ENCODE results near the gene INPP4B. TPM values are rescaled to one million over a fixed set of nuclear protein-coding genes. Genes with fewer than 3 reads are reported as not detected.

Gene INPP4B
- total RNA-seq, 1 donor from 2014 or later: 10.9 TPM

GRCh38 chr4:142021181-142021580 is 824.9 kb downstream of the INPP4B start:
- no peaks in the 10 kb centered on the region for H3K27me3 ChIP-seq (ENCODE audit: control insufficient read depth, insufficient read depth, low read length)
- H3K4me3 ChIP-seq (ENCODE audit: low read depth, low read length): no peak overlapping the region
- TF ChIP-seq, protein P1, sequence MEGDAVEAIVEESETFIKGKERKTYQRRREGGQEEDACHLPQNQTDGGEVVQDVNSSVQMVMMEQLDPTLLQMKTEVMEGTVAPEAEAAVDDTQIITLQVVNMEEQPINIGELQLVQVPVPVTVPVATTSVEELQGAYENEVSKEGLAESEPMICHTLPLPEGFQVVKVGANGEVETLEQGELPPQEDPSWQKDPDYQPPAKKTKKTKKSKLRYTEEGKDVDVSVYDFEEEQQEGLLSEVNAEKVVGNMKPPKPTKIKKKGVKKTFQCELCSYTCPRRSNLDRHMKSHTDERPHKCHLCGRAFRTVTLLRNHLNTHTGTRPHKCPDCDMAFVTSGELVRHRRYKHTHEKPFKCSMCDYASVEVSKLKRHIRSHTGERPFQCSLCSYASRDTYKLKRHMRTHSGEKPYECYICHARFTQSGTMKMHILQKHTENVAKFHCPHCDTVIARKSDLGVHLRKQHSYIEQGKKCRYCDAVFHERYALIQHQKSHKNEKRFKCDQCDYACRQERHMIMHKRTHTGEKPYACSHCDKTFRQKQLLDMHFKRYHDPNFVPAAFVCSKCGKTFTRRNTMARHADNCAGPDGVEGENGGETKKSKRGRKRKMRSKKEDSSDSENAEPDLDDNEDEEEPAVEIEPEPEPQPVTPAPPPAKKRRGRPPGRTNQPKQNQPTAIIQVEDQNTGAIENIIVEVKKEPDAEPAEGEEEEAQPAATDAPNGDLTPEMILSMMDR (IDR thresholded peaks at IDR 0.05; ENCODE audit: insufficient read depth, low read length, poor library complexity, severe bottlenecking): no peak
- no peak for DNase-seq (ENCODE audit: low read depth)
- no peaks in the 10 kb centered on the region for H3K36me3 ChIP-seq (ENCODE audit: control insufficient read depth, insufficient read depth, low read length)

DNA sequence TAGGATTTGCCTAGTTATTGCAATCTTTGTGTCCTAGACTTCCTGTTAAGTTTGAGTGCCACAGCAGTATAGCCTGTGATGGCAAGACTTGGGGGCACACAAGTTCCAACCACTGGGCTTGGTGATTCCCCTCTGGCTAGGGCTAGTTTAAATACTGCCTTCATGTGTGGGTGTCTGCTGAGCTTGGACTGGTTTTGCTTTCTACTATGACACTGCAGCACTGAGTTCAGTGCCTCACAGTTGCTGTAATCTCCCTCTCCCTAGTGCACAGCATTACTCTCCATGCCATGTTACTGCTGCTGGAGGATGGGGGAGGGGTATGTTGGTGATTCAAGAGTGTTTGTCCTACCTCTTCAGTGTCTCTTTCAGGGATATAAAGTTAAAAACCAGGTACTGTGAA is 830.1 kb downstream of the INPP4B start:
- DNase-seq (ENCODE audit: low read depth): no peak
- Histone ChIP-seq H3K27me3 (ENCODE audit: control insufficient read depth, insufficient read depth, low read length) (no peaks in the 10 kb centered on the region), H3K36me3 (ENCODE audit: control insufficient read depth, insufficient read depth, low read length) (no peaks in the 10 kb centered on the region), H3K4me3 (ENCODE audit: low read depth, low read length) (no peak overlapping the region)
- TF ChIP-seq, protein P1 (IDR thresholded peaks at IDR 0.05; ENCODE audit: insufficient read depth, low read length, poor library complexity, severe bottlenecking): no peak

- H3K36me3 ChIP-seq (ENCODE audit: control insufficient read depth, insufficient read depth, low read length): no peaks in the 10 kb centered on the region
- TF ChIP-seq, protein P1 (IDR thresholded peaks at IDR 0.05; ENCODE audit: insufficient read depth, low read length, poor library complexity, severe bottlenecking): no peak
- H3K27me3 ChIP-seq (ENCODE audit: control insufficient read depth, insufficient read depth, low read length): no peaks in the 10 kb centered on the region
- no peak for DNase-seq (ENCODE audit: low read depth)
- H3K4me3 ChIP-seq (ENCODE audit: low read depth, low read length): no peak overlapping the region
Measured at GRCh38 chr4:142009751-142010150, 836.4 kb downstream of the INPP4B start.

GRCh38 chr4:142005519-142005918 is 840.6 kb downstream of the INPP4B start:
- TF ChIP-seq, protein P1 (IDR thresholded peaks at IDR 0.05; ENCODE audit: insufficient read depth, low read length, poor library complexity, severe bottlenecking): no peak
- Histone ChIP-seq H3K36me3 (ENCODE audit: control insufficient read depth, insufficient read depth, low read length) (no peaks in the 10 kb centered on the region), H3K4me3 (ENCODE audit: low read depth, low read length) (no peak overlapping the region), H3K27me3 (ENCODE audit: control insufficient read depth, insufficient read depth, low read length) (no peaks in the 10 kb centered on the region)
- no peak for DNase-seq (ENCODE audit: low read depth)

DNA sequence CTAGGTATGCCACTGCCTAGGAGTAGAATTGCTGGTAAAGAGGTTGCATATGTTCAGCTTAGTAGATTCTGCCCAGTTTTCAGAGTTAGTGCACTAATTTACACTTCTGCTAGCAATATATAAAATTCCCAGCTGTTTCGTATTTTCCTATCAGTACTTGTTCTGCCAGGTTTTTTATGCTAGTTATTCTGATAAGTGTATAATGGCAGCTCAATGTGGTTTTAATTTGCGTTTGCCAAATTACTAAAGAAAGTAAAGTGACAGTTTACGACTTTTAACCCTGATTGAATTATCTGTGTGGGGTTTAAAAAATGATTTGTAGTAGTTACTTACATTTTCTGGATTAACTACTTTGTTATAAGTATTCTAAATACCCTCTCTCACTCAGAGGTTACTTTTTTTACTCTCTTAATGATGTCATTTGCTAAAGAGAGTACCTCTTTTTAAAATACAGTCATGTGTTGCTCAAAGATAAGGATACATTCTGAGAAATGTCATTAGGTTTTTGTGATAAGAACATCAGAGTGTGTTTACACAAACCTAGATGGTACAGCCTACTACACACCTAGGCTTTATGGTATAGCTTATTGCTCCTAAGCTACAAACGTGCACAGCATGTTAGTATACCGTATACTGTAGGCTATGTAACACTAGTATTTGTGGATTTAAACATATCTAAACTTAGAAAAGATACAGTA is 846.5 kb downstream of the INPP4B start:
- no peak for DNase-seq (ENCODE audit: low read depth)
- TF ChIP-seq, protein P1 (IDR thresholded peaks at IDR 0.05; ENCODE audit: insufficient read depth, low read length, poor library complexity, severe bottlenecking): no peak
- H3K4me3 ChIP-seq (ENCODE audit: low read depth, low read length): no peak overlapping the region
- no peaks in the 10 kb centered on the region for H3K36me3 ChIP-seq (ENCODE audit: control insufficient read depth, insufficient read depth, low read length)
- no peaks in the 10 kb centered on the region for H3K27me3 ChIP-seq (ENCODE audit: control insufficient read depth, insufficient read depth, low read length)

DNA sequence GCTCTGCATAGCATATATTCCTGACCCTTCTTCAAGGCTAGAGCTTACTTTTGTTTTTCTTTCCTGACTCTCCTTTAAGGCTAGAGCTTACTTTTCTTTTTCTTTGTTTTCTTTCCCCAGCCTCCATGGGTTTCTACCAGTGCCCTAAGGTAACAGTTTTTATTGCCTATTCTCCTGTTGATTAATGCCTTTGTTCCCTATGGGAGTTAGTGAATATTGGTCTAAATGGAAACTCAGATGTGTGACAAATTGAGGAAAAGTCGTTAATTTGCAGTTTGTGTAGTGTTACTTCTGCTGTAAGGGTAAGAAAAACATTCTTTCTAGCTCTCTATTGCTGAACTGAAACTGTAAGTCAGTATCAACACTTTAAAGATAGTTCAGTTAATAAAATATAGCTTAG is 851.0 kb downstream of the INPP4B start:
- TF ChIP-seq, protein P1 (IDR thresholded peaks at IDR 0.05; ENCODE audit: insufficient read depth, low read length, poor library complexity, severe bottlenecking): no peak

More for the DNA sequence above, 851.0 kb downstream of the INPP4B start:
- H3K36me3 ChIP-seq (ENCODE audit: control insufficient read depth, insufficient read depth, low read length): no peaks in the 10 kb centered on the region
- H3K4me3 ChIP-seq (ENCODE audit: low read depth, low read length): no peak overlapping the region
- DNase-seq (ENCODE audit: low read depth): no peak
- no peaks in the 10 kb centered on the region for H3K27me3 ChIP-seq (ENCODE audit: control insufficient read depth, insufficient read depth, low read length)
